Skin epidermis (tissue), 12 donors: ENCODE measurements around the gene KARS1.

ENCODE experiments used
- H3K27ac ChIP-seq, 21 experiments: fragments of 200-600 bp; sonication (generic) in 11 of 21; one replicate each; pipeline ENCODE4 v1.5.0; 2020; ENCODE audit warnings: mild to moderate bottlenecking in 3 of 21, inconsistent platforms in 2 of 21, moderate library complexity in 2 of 21
- H3K4me3 ChIP-seq, 7 experiments: fragments of 200-600 bp; sonication (generic) in 2 of 7; one replicate each; pipeline ENCODE4 v1.5.0; 2020; ENCODE audit warnings: inconsistent platforms in 2 of 7, mild to moderate bottlenecking in 2 of 7, moderate library complexity in 1 of 7

Gene KARS1

GRCh38 chr16:75590920-75591843 is 56.3 kb downstream of the KARS1 start:
- peak overlapping the region in 17 of 21 experiments; percentile 7 to 82 (median 52) for H3K27ac ChIP-seq
- H3K4me3 ChIP-seq = no peak overlapping the region

DNA sequence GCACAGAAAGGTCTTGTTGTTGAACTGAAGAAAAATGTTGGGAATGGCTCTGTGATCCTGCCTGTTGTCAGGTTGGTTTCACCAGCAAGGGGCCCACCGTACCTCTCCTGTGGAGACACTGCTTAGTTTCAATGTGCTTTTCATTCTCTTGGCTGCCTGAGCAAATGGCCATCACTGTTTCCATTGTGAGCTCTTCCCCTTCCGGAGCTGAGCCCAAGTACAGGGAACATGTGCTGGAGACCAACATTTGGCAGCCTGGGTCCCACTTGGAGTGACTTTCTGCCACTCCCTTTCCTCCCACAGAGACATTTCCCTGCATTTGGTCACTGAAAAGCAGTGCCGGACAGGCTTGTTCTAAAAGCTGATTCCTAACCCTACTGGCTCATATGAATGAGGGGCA is 58.2 kb downstream of the KARS1 start:
- H3K27ac ChIP-seq = peak overlapping the region in 9 of 21 experiments; percentile 21 to 82 (median 63)
- no peak overlapping the region for H3K4me3 ChIP-seq

- Histone ChIP-seq H3K4me3 (no peak overlapping the region), H3K27ac (peak overlapping the region in 6 of 21 experiments; percentile 10 to 75 (median 43))
These were observed 58.7 kb downstream of the KARS1 start for GRCh38 chr16:75588716-75589115.

- Histone ChIP-seq H3K4me3 (no peak overlapping the region), H3K27ac (no peak overlapping the region)
These were observed 63.4 kb downstream of the KARS1 start for GRCh38 chr16:75584108-75584507.

GRCh38 chr16:75579281-75579834 is 68.1 kb downstream of the KARS1 start:
- no peak overlapping the region for H3K4me3 ChIP-seq
- no peak overlapping the region for H3K27ac ChIP-seq

- Histone ChIP-seq H3K4me3 (no peak overlapping the region), H3K27ac (no peak overlapping the region)
These were observed 68.7 kb downstream of the KARS1 start for GRCh38 chr16:75578725-75579124.

DNA sequence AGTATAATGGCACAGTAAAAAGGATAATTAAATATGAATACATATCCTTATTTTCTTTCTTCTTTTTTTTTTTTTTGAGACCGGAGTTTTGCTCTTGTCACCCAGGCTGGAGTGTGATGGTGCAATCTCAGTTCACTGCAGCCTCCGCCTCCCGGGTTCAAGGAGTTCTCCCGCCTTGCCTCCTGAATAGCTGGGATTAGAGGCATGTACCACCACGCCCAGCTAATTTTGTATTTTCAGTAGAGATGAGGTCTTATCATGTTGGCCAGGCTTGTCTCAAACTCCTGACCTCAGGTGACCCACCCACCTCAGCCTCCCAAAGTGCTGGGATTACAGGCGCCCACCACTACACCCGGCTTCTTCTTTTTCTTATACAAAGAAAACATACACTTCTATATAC is 69.3 kb downstream of the KARS1 start:
- Histone ChIP-seq H3K27ac (no peak overlapping the region), H3K4me3 (no peak overlapping the region)
